Natural killer cell (primary cell): ENCODE data around the gene EPHA7. TPM values are rescaled to one million over a fixed set of nuclear protein-coding genes. Genes with fewer than 3 reads are reported as not detected.

Source experiments
- ATAC-seq, 3 donors: fragments of 150-1000 bp in 2 of 3; fragments of 200-7000 bp in 1 of 3; cut with Tn5 transposase; 1 replicate in 1 of 3; 2 replicates in 2 of 3; pipeline ENCODE4 v1.10.0; 2021; ENCODE audit warnings: mild to moderate bottlenecking in 2 of 3, moderate library complexity in 2 of 3
- DNase-seq, 2 donors: peaks; one replicate each; pipeline versions ENCODE4 v3.0.0 to v3.0.0-alpha.2; 2013 to 2021; ENCODE audit warnings: mixed read lengths in 1 of 2
- H3K27ac ChIP-seq: one replicate; pipeline ENCODE4 v1.5.1; 2013; ENCODE audit warnings: mild to moderate bottlenecking, low read length
- H3K27me3 ChIP-seq: one replicate; pipeline ENCODE4 v1.6.1; 2013; ENCODE audit warnings: low read length; ENCODE audit not compliant: control insufficient read depth, insufficient read depth
- H3K36me3 ChIP-seq: one replicate; pipeline ENCODE4 v1.6.1; 2013; ENCODE audit warnings: low read length; ENCODE audit not compliant: control insufficient read depth, insufficient read depth
- H3K4me1 ChIP-seq: one replicate; pipeline ENCODE4 v1.6.1; 2013; ENCODE audit warnings: low read length; ENCODE audit not compliant: control insufficient read depth, insufficient read depth
- H3K4me3 ChIP-seq: one replicate; pipeline ENCODE4 v1.5.1; 2013; ENCODE audit warnings: low read length
- H3K9me3 ChIP-seq: one replicate; pipeline ENCODE4 v1.6.1; 2013; ENCODE audit warnings: low read length; ENCODE audit not compliant: control insufficient read depth, insufficient read depth
- H3K27ac Mint-ChIP-seq, 2 donors: one replicate each; pipeline ENCODE4 v1.8.0; 2022; ENCODE audit warnings: mild to moderate bottlenecking in 2 of 2, mixed read lengths in 2 of 2, moderate library complexity in 1 of 2
- H3K27me3 Mint-ChIP-seq, 2 donors: one replicate each; pipeline ENCODE4 v1.8.0; 2022; ENCODE audit warnings: low read depth in 2 of 2, mixed read lengths in 2 of 2
- H3K36me3 Mint-ChIP-seq: one replicate; pipeline ENCODE4 v1.8.0; 2022; ENCODE audit warnings: mixed read lengths
- H3K4me1 Mint-ChIP-seq, 2 donors: one replicate each; pipeline ENCODE4 v1.8.0; 2022; ENCODE audit warnings: mixed read lengths in 2 of 2
- H3K4me3 Mint-ChIP-seq: one replicate; pipeline ENCODE4 v1.8.0; 2022; ENCODE audit warnings: mild to moderate bottlenecking, moderate library complexity, mixed read lengths
- H3K9me3 Mint-ChIP-seq, 2 donors: one replicate each; pipeline ENCODE4 v1.8.0; 2022; ENCODE audit warnings: mixed read lengths in 2 of 2
- WGBS: methylation state at CpG from one replicate; pipeline ENCODE4 v1.1.7; 2013; ENCODE audit warnings: missing lambda C conversion rate; ENCODE audit not compliant: insufficient coverage; 5-methylcytosine and 5-hydroxymethylcytosine counted together
- intact Hi-C: fragments of 100-400 bp; cut with micrococcal nuclease; formaldehyde crosslinking; loops from one replicate; pipeline ENCODE4 v1.14.2; 2022
- total RNA-seq, 4 donors: library from RNA; stranded (reverse); fragments of 120-200 nt in 1 of 4; gene quantifications; one replicate each; pipeline versions ENCODE4 v1.2.3 to v1.2.4, GENCODE V29; 2013 to 2022
- TF ChIP-seq, protein P1 (sequence below): fragments of 200-600 bp; IDR thresholded peaks from one replicate; pipeline ENCODE4 v1.8.0; 2022; ENCODE audit warnings: antibody characterized with exemption

The EPHA7 gene
- total RNA-seq, 3 donors from 2014 or later (not counting 1 experiment from before 2014, with no cell fraction given): not detected

- Mint-ChIP-seq H3K4me3 (no peak overlapping the region), H3K4me1 (no peaks in the 10 kb centered on the region), H3K9me3 (peaks cover 8 to 11% of the 10 kb centered on the region in 2 donors), H3K36me3 (no peaks in the 10 kb centered on the region), H3K27me3 (no peaks in the 10 kb centered on the region), H3K27ac (no peak overlapping the region)
- Histone ChIP-seq H3K27ac (no peak overlapping the region), H3K36me3 (no peaks in the 10 kb centered on the region), H3K4me1 (no peaks in the 10 kb centered on the region), H3K4me3 (no peak overlapping the region), H3K9me3 (no peaks in the 10 kb centered on the region), H3K27me3 (no peaks in the 10 kb centered on the region)
- WGBS: 80% methylated on average over 2 of the region's 5 CpGs
- intact Hi-C loops: no loop called here
- ATAC-seq (no peak), DNase-seq (no peak)
- TF ChIP-seq, protein P1, sequence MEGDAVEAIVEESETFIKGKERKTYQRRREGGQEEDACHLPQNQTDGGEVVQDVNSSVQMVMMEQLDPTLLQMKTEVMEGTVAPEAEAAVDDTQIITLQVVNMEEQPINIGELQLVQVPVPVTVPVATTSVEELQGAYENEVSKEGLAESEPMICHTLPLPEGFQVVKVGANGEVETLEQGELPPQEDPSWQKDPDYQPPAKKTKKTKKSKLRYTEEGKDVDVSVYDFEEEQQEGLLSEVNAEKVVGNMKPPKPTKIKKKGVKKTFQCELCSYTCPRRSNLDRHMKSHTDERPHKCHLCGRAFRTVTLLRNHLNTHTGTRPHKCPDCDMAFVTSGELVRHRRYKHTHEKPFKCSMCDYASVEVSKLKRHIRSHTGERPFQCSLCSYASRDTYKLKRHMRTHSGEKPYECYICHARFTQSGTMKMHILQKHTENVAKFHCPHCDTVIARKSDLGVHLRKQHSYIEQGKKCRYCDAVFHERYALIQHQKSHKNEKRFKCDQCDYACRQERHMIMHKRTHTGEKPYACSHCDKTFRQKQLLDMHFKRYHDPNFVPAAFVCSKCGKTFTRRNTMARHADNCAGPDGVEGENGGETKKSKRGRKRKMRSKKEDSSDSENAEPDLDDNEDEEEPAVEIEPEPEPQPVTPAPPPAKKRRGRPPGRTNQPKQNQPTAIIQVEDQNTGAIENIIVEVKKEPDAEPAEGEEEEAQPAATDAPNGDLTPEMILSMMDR: no peak
These were observed 111.6 kb downstream of the EPHA7 start for GRCh38 chr6:93307505-93308409.

GRCh38 chr6:93305088-93305487, 114.3 kb downstream of the EPHA7 start:
- ATAC-seq (no peak), DNase-seq (no peak)
- Histone ChIP-seq H3K4me1 (no peaks in the 10 kb centered on the region), H3K4me3 (no peak overlapping the region), H3K9me3 (no peaks in the 10 kb centered on the region), H3K36me3 (no peaks in the 10 kb centered on the region), H3K27ac (no peak overlapping the region), H3K27me3 (no peaks in the 10 kb centered on the region)
- H3K4me1 Mint-ChIP-seq: no peaks in the 10 kb centered on the region
- no peak overlapping the region for H3K27ac Mint-ChIP-seq
- intact Hi-C loops: no loop called here
- H3K9me3 Mint-ChIP-seq: peaks cover 11 to 14% of the 10 kb centered on the region in 2 donors
- no peak overlapping the region for H3K4me3 Mint-ChIP-seq
- TF ChIP-seq, protein P1: no peak
- H3K36me3 Mint-ChIP-seq: no peaks in the 10 kb centered on the region
- no peaks in the 10 kb centered on the region for H3K27me3 Mint-ChIP-seq

DNA sequence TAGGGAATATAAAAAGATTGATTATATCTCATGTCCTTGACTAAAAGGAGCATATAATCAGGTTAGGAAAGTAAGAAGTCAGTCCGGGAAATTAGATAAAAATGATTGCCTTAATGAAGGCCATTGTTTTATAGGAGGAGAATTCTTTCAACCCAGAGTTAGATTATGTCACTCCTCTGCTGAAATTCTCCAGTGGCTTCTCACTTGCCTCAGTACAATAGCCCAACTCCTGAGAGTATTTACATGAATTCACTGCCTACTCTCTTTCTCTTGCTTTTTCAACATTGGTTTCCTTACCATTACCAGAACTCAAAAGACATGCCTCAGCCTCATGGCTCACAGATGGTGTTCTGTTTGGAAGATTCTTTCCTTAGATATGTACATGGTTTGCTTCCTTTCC, 114.9 kb downstream of the EPHA7 start:
- WGBS: 100% methylated on average over 1 of the region's 1 CpG
- Histone ChIP-seq H3K9me3 (no peaks in the 10 kb centered on the region), H3K4me3 (no peak overlapping the region), H3K27ac (no peak overlapping the region), H3K36me3 (no peaks in the 10 kb centered on the region), H3K27me3 (no peaks in the 10 kb centered on the region), H3K4me1 (no peaks in the 10 kb centered on the region)
- TF ChIP-seq, protein P1: no peak
- no peak overlapping the region for H3K27ac Mint-ChIP-seq
- no peaks in the 10 kb centered on the region for H3K36me3 Mint-ChIP-seq
- H3K27me3 Mint-ChIP-seq: no peaks in the 10 kb centered on the region
- H3K9me3 Mint-ChIP-seq: peaks cover 14 to 16% of the 10 kb centered on the region in 2 donors
- ATAC-seq (no peak), DNase-seq (no peak)
- no peaks in the 10 kb centered on the region for H3K4me1 Mint-ChIP-seq
- H3K4me3 Mint-ChIP-seq: no peak overlapping the region
- intact Hi-C loops: no loop called here
